A549 (cell line): ENCODE data around the gene PCDH9. TPM values are rescaled to one million over a fixed set of nuclear protein-coding genes. Genes with fewer than 3 reads are reported as not detected.

Experiments used
- ATAC-seq, 2 experiments: fragments of 200-7000 bp in 1 of 2; fragments of >200 bp in 1 of 2; cut with Nextera tagmentation in 1 of 2; cut with Tn5 transposase in 1 of 2; 3 replicates each; pipeline versions ENCODE4 v1.8.0 to v1.9.1; 2018 to 2020; ENCODE audit warnings: mild to moderate bottlenecking in 1 of 2, moderate library complexity in 1 of 2
- CTCF ChIA-PET: fragments of 300-600 bp; sonication (Branson Sonifier 250); formaldehyde crosslinking; extraction: SDS; loops from one replicate; lab custom pipeline; 2021; ENCODE audit warnings: antibody characterized with exemption, inconsistent platforms; lab: Yijun Ruan, JAX
- POLR2A ChIA-PET: fragments of 350-600 bp; formaldehyde crosslinking; extraction: SDS; loops from one replicate; lab custom pipeline; 2021; ENCODE audit warnings: antibody characterized with exemption, inconsistent platforms; lab: Yijun Ruan, JAX
- DNase-seq, 2 experiments: peaks; one replicate each; pipeline versions ENCODE4 v3.0.0 to v3.0.0-alpha.2; 2011 to 2016; ENCODE audit warnings: low read depth in 1 of 2, low spot score in 1 of 2
- FAIRE-seq: peaks from 2 replicates; lab custom pipeline; 2011; peaks lifted over from hg19 to GRCh38; lab: Jason Lieb, UNC
- H3K27ac ChIP-seq, 2 experiments: fragments of >200 bp; sonication (Bioruptor Twin); formaldehyde crosslinking; 3 replicates each; pipeline ENCODE4 v1.5.1; 2016 to 2017
- H3K4me1 ChIP-seq: fragments of >200 bp; sonication (Bioruptor Twin); formaldehyde crosslinking; 3 replicates; pipeline ENCODE4 v1.6.1; 2016
- H3K4me2 ChIP-seq: fragments of >200 bp; sonication (Bioruptor Twin); formaldehyde crosslinking; 3 replicates; pipeline ENCODE4 v1.6.1; 2016
- H3K4me3 ChIP-seq: fragments of >200 bp; sonication (Bioruptor Twin); formaldehyde crosslinking; 3 replicates; pipeline ENCODE4 v1.5.1; 2016
- H3K9me3 ChIP-seq: fragments of >200 bp; sonication (Bioruptor Twin); formaldehyde crosslinking; 3 replicates; pipeline ENCODE4 v1.6.1; 2016
- ATOH8 ChIP-seq: fragments of 250-450 bp; sonication (Bioruptor Pico); IDR thresholded peaks from 2 replicates; pipeline ENCODE4 v1.5.0; 2020; ENCODE audit warnings: low read depth, mild to moderate bottlenecking, moderate library complexity
- BCL3 ChIP-seq: fragments of >200 bp; sonication (Bioruptor Twin); formaldehyde crosslinking; IDR thresholded peaks from 3 replicates; pipeline ENCODE4 v1.6.1; 2016
- CBX8 ChIP-seq: fragments of 200-600 bp; sonication (generic); IDR thresholded peaks from 2 replicates; pipeline ENCODE4 v1.6.1; 2016
- CEBPB ChIP-seq, 2 experiments: fragments of >200 bp in 1 of 2; sonication (Bioruptor Twin) in 1 of 2; formaldehyde crosslinking in 1 of 2; IDR thresholded peaks; 2 replicates each; pipeline ENCODE4 v1.6.1; 2012 to 2016
- CHD2 ChIP-seq: fragments of 150-350 bp; IDR thresholded peaks from 2 replicates; pipeline ENCODE4 v1.6.1; 2014; ENCODE audit warnings: low read length; ENCODE audit not compliant: partially characterized antibody
- EHF ChIP-seq: fragments of 250-450 bp; sonication (Bioruptor Pico); IDR thresholded peaks from 2 replicates; pipeline ENCODE4 v1.5.0; 2020; ENCODE audit warnings: mild to moderate bottlenecking
- EHMT2 ChIP-seq: fragments of 200-600 bp; sonication (generic); IDR thresholded peaks from 2 replicates; pipeline ENCODE4 v1.6.1; 2016; ENCODE audit warnings: antibody characterized with exemption, low read depth, mild to moderate bottlenecking, moderate library complexity
- EP300 ChIP-seq, 2 experiments: fragments of >200 bp; sonication (Bioruptor Twin); formaldehyde crosslinking; IDR thresholded peaks; 2 replicates in 1 of 2; 3 replicates in 1 of 2; pipeline ENCODE4 v1.6.1; 2016 to 2017
- ESRRA ChIP-seq: fragments of 150-350 bp; IDR thresholded peaks from 2 replicates; pipeline ENCODE4 v1.6.1; 2014; ENCODE audit warnings: mild to moderate bottlenecking, low read length, borderline replicate concordance
- FOSL2 ChIP-seq, 2 experiments: fragments of 450-650 bp in 1 of 2; fragments of >200 bp in 1 of 2; sonication (Bioruptor Twin) in 1 of 2; formaldehyde crosslinking; IDR thresholded peaks; 2 replicates each; pipeline versions ENCODE4 v1.5.0 to v1.6.1; 2016 to 2020; ENCODE audit warnings: mild to moderate bottlenecking in 1 of 2, moderate library complexity in 1 of 2
- FOXS1 ChIP-seq: fragments of 250-450 bp; sonication (Bioruptor Pico); IDR thresholded peaks from 2 replicates; pipeline ENCODE4 v1.5.0; 2020; ENCODE audit warnings: mild to moderate bottlenecking, moderate library complexity
- HEYL ChIP-seq: fragments of 250-450 bp; sonication (Bioruptor Pico); IDR thresholded peaks from 2 replicates; pipeline ENCODE4 v1.8.0; 2021; ENCODE audit warnings: mild to moderate bottlenecking, moderate library complexity
- HMGXB4 ChIP-seq: fragments of 250-450 bp; sonication (Bioruptor Pico); IDR thresholded peaks from 2 replicates; pipeline ENCODE4 v1.5.0; 2021; ENCODE audit warnings: mild to moderate bottlenecking, moderate library complexity, borderline replicate concordance
- HOXB13 ChIP-seq: fragments of 250-450 bp; sonication (Bioruptor Pico); IDR thresholded peaks from 2 replicates; pipeline ENCODE4 v1.5.0; 2020; ENCODE audit warnings: low read depth, mild to moderate bottlenecking, moderate library complexity
- MAZ ChIP-seq: fragments of 150-350 bp; IDR thresholded peaks from 2 replicates; pipeline ENCODE4 v1.6.1; 2014; ENCODE audit warnings: antibody characterized with exemption, low read depth, low read length, borderline replicate concordance
- NFE2L2 ChIP-seq: fragments of 150-350 bp; conservative IDR thresholded peaks from 2 replicates; pipeline ENCODE4 v1.6.1; 2014; ENCODE audit warnings: low read length
- PBX3 ChIP-seq: IDR thresholded peaks from 2 replicates; pipeline ENCODE4 v1.6.1; 2012
- REST ChIP-seq: fragments of 200-600 bp; sonication (generic); IDR thresholded peaks from 2 replicates; pipeline ENCODE4 v1.6.1; 2016; ENCODE audit warnings: antibody characterized with exemption, mild to moderate bottlenecking, moderate library complexity
- RFX5 ChIP-seq: fragments of 450-650 bp; IDR thresholded peaks from 2 replicates; pipeline ENCODE4 v1.7.1; 2014; ENCODE audit warnings: antibody characterized with exemption, mild to moderate bottlenecking, moderate library complexity
- TFCP2L1 ChIP-seq: fragments of 250-450 bp; sonication (Bioruptor Pico); IDR thresholded peaks from 2 replicates; pipeline ENCODE4 v1.5.0; 2021; ENCODE audit warnings: mild to moderate bottlenecking
- ZFP36 ChIP-seq: fragments of 450-650 bp; IDR thresholded peaks from 2 replicates; pipeline ENCODE4 v1.6.1; 2014; ENCODE audit warnings: borderline replicate concordance; ENCODE audit not compliant: partially characterized antibody
- ZSCAN20 ChIP-seq: fragments of 250-450 bp; sonication (Bioruptor Pico); IDR thresholded peaks from 2 replicates; pipeline ENCODE4 v1.8.0; 2022; ENCODE audit warnings: mild to moderate bottlenecking, moderate library complexity
- WGBS: methylation state at CpG from one replicate; pipeline ENCODE4 v1.1.6; 2017; ENCODE audit errors: missing lambda C conversion rate; 5-methylcytosine and 5-hydroxymethylcytosine counted together
- polyA plus RNA-seq, 4 experiments: library from polyadenylated mRNA; depleted of rRNA in 3 of 4; stranded (reverse); fragments of >200 nt; fragmentation: RNase III in 1 of 4; extraction: RNeasy Plus Mini Kit Qiagen cat#74134 plus additional on column Dnase treatment in 1 of 4; gene quantifications; 2 replicates in 3 of 4; 3 replicates in 1 of 4; pipeline ENCODE4 v1.2.3, GENCODE V29; 2011 to 2017

PCDH9 gene
- polyA plus RNA-seq, 2 of the 4 experiments (the other 2 are of a cell fraction): 16.0 to 29.5 TPM

- no peak overlapping the region for H3K27ac ChIP-seq
- WGBS: 89% methylated on average over 4 of the region's 4 CpGs
- TF ChIP-seq NFE2L2: no peak
- TF ChIP-seq TFCP2L1 (CRISPR knock-in tag): no peak
- TF ChIP-seq HOXB13 (CRISPR knock-in tag): no peak
- no peak for TF ChIP-seq ATOH8 (CRISPR knock-in tag)
- TF ChIP-seq RFX5: no peak
- no peak for TF ChIP-seq PBX3
- no peak for TF ChIP-seq ZSCAN20 (CRISPR knock-in tag)
- no peak for TF ChIP-seq MAZ
- no peak for TF ChIP-seq CEBPB (IDR thresholded peaks at IDR 0.05)
- TF ChIP-seq CHD2: no peak
- no peak for TF ChIP-seq ESRRA
- TF ChIP-seq CBX8: no peak
- TF ChIP-seq, all 56 proteins: peak for 0
- no peak overlapping the region for H3K4me3 ChIP-seq
- ATAC-seq (no peak), FAIRE-seq (no peak), DNase-seq (no peak)
- H3K4me1 ChIP-seq: peaks cover 4% of the 10 kb centered on the region; the same call in 1 of the 3 replicates
- H3K9me3 ChIP-seq: no peaks in the 10 kb centered on the region
- H3K4me2 ChIP-seq: no peak overlapping the region
- ChIA-PET POLR2A (no interaction called here), CTCF (no interaction called here)
These were observed 380.4 kb downstream of the PCDH9 start for GRCh38 chr13:66849706-66850105.

- ChIA-PET POLR2A (no interaction called here), CTCF (no interaction called here)
- DNase-seq (peak in 1 of 2 experiments; percentile 40), ATAC-seq (peak; percentile 65 to 68; a peak in 2 of 6 replicates), FAIRE-seq (no peak)
- TF ChIP-seq EHF: no peak
- no peak for TF ChIP-seq REST
- peak; percentile 23 for TF ChIP-seq ZFP36
- TF ChIP-seq EP300 (IDR thresholded peaks at IDR 0.05): peak in 1 of 2 experiments; percentile 50; a peak in 2 of 5 replicates
- no peak for TF ChIP-seq CBX8
- TF ChIP-seq FOSL2 (IDR thresholded peaks at IDR 0.05): no peak
- TF ChIP-seq FOSL2 (CRISPR knock-in tag; IDR thresholded peaks at IDR 0.05): peak; percentile 40
- TF ChIP-seq FOXS1 (CRISPR knock-in tag): no peak
- Histone ChIP-seq H3K4me1 (peaks cover 4% of the 10 kb centered on the region; the same call in 1 of the 3 replicates), H3K27ac (peak overlapping the region; percentile 56 to 58; a peak in 5 of 6 replicates), H3K9me3 (no peaks in the 10 kb centered on the region), H3K4me3 (no peak overlapping the region), H3K4me2 (peak overlapping the region; percentile 53)
- WGBS: 78% methylated on average over 6 of the region's 6 CpGs
These were observed 382.6 kb downstream of the PCDH9 start for GRCh38 chr13:66847541-66847940.

- H3K4me2 ChIP-seq: no peak overlapping the region
- no peaks in the 10 kb centered on the region for H3K9me3 ChIP-seq
- ChIA-PET CTCF (interaction anchor here (0.7 kb wide), 1 partner anchor 21 kb away, joined by 3 read pairs; no protein-coding TSS in a partner anchor), POLR2A (no interaction called here)
- no peak for ATAC-seq
- H3K27ac ChIP-seq: peak overlapping the region in 1 of 2 experiments; percentile 17; a peak in 1 of 6 replicates
- TF ChIP-seq MAZ (no peak), HMGXB4 (CRISPR knock-in tag) (no peak), HEYL (no peak), EHMT2 (no peak), BCL3 (no peak)
- 100% methylated on average over 3 of the region's 10 CpGs for WGBS
- H3K4me1 ChIP-seq: peaks cover 4% of the 10 kb centered on the region; the same call in 1 of the 3 replicates
- no peak for DNase-seq
- FAIRE-seq: no peak
- no peak overlapping the region for H3K4me3 ChIP-seq
These were observed 384.7 kb downstream of the PCDH9 start for GRCh38 chr13:66845393-66845792.
